HFF-Myc (cell line): ENCODE results near the gene NPR1.

ENCODE experiments used
- DNase-seq: peaks from one replicate; pipeline ENCODE4 v3.0.0-alpha.2; 2011; ENCODE audit warnings: low read depth; ENCODE audit errors: extremely low read depth
- H3K4me3 ChIP-seq: replicated peaks from 2 replicates; pipeline ENCODE4 v1.5.1; 2011; ENCODE audit warnings: low read depth, mild to moderate bottlenecking, control low read depth, low read length
- TF ChIP-seq, protein P1 (sequence below): IDR thresholded peaks from 2 replicates; pipeline ENCODE4 v1.5.1; 2012; ENCODE audit warnings: mild to moderate bottlenecking, low read depth, low read length, control low read depth; ENCODE audit errors: missing control alignments

NPR1 gene

DNA sequence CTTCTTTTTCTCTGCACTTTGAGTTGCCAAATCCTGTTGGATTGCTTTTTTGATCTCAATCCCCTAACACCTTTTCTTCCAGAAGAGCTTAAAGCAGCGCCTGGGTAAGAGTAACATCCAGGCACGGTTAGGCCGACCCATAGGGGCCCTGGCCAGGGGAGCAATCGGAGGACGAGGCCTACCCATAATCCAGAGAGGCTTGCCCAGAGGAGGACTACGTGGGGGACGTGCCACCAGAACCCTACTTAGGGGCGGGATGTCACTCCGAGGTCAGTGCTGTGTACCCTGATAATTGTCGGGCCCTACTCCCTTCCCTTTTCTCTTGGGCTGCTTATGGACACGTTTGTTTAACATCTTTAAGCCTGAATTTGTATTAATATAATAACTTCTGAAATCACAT, 36.3 kb upstream of the NPR1 start:
- DNase-seq: no peak

DNA sequence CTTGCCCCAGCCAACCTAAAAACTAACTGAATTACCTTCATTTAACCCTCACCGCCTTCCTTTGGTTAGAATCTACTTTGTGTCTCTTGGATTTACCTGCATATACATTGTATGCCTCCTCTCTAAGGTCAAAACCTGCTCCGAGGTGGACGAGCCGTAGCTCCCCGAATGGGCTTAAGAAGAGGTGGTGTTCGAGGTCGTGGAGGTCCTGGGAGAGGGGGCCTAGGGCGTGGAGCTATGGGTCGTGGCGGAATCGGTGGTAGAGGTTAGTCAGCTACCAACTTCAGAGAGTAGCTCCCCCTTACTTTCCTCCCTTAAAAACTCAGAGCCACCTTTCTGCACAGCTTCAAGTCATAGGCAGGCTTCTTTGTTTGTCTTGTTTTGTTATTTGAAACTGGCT, 35.4 kb upstream of the NPR1 start:
- TF ChIP-seq, protein P1, sequence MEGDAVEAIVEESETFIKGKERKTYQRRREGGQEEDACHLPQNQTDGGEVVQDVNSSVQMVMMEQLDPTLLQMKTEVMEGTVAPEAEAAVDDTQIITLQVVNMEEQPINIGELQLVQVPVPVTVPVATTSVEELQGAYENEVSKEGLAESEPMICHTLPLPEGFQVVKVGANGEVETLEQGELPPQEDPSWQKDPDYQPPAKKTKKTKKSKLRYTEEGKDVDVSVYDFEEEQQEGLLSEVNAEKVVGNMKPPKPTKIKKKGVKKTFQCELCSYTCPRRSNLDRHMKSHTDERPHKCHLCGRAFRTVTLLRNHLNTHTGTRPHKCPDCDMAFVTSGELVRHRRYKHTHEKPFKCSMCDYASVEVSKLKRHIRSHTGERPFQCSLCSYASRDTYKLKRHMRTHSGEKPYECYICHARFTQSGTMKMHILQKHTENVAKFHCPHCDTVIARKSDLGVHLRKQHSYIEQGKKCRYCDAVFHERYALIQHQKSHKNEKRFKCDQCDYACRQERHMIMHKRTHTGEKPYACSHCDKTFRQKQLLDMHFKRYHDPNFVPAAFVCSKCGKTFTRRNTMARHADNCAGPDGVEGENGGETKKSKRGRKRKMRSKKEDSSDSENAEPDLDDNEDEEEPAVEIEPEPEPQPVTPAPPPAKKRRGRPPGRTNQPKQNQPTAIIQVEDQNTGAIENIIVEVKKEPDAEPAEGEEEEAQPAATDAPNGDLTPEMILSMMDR: no peak
- H3K4me3 ChIP-seq: no peak overlapping the region
- DNase-seq: no peak

More for the DNA sequence above, 36.3 kb upstream of the NPR1 start:
- TF ChIP-seq, protein P1: no peak
- no peak overlapping the region for H3K4me3 ChIP-seq

DNA sequence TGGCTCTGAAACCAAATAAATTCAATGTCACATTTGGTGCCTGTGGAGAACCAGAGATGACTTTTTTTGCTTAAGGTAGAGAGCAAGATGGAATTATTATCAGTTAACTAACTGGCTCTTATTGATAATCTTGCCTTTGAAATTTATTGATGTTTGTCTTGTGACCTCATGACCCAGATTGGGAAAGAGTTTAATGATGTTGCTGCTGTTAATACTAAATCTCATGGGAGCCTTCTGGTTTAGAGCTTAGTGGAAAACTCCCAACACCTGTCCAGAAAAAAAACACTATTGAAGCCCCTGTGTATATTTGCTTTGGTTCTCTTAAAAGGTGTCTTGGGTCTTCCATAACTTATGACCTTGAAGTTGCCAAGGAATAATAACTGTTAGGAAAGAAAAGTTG, 34.7 kb upstream of the NPR1 start:
- TF ChIP-seq, protein P1: no peak
- no peak for DNase-seq
- H3K4me3 ChIP-seq: no peak overlapping the region

DNA sequence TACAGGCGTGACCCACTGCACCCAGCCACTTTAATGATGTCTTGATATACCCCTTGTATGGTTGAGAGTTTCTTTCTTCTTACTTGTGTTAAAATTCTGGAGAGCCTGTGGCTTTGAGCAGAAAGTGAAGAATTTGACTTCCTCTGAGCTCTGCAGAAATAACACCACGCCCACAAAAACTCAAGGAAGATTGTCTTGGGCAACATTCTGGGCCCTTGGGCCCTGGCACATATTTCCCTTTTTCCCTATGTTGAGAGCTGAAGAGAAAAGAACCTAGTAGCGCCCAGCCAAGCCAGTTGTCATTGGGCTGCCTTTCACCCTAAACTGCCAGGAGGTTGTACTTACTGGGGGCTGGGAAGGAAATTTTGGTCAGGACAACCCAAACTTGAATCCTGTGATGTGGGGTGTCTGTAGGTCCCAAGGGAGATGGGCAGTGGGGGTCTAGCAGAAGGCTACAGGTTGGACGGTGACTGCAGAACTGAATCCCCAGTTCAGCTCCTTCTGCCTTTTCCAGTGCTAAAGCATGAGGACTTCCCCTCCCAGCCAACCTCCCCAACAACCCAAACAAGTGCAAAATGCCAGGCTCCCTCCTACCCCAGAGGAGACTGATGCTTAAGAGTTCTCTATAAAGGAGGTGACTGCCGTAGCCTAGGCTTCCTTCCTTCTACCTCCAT, 31.7 kb upstream of the NPR1 start:
- TF ChIP-seq, protein P1: no peak
- H3K4me3 ChIP-seq: no peak overlapping the region
- DNase-seq: no peak

DNA sequence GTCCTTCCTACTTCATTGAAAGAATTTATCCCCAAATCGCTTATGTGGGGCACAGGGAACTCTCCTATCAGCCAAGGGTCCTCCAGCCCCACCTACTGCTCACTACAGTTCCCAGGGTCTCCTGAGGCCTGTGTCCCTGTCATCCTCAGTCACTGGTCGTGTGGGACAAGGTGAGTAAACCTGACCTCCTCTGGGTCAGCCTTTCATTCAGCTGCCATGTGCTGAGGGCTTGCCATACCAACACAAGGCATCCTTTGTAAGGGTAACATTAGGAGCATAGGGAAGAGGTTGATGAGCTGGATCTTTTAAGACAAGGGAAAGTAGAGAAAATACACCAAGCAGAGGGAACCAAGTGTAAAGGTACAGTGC, 31.2 kb upstream of the NPR1 start:
- TF ChIP-seq, protein P1: no peak
- H3K4me3 ChIP-seq: no peak overlapping the region
- DNase-seq: no peak

DNA sequence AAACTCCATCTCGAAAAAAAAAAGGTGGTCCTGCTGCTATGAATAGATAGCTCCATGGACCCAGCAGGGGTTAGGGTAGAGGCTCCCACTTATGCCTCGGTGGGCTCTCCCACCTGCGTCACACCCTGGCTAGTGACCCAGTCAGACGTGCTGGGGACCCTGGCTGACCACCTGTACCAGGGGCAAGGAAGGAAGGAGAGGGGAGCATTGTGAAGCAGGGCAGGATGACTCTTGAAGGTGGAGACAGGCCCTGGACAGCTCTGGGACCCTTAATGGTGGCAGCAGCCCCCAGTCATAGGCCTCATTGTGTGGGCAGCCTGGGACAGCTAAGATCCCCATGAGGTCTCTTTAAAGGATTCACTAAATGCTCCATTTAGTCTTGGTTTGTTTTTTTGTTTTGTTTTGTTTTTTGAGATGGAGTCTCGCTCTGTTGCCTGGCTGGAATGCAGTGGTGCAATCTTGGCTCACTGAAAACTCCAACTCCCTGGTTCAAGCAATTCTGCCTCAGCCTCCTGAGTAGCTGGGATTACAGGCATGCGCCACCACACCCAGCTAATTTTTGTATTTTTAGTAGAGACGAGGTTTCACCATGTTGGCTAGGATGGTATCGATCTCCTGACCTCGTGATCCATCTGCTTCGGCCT, 30.4 kb upstream of the NPR1 start:
- TF ChIP-seq, protein P1: no peak
- DNase-seq: no peak
- H3K4me3 ChIP-seq: no peak overlapping the region
